Measurements from ENCODE around the gene BCO2. TPM values are rescaled to one million over a fixed set of nuclear protein-coding genes. Genes with fewer than 3 reads are reported as not detected.
A peak's percentile ranks its signal among the peaks of the same experiment; 100 is the strongest.
"Not testable (repeated sequence)": the region's sequence is repeated elsewhere in the genome, so short reads cannot be mapped to it uniquely, and the experiment has no call there.

The BCO2 gene
- total RNA-seq, 1 experiment from 2014 or later = 1.4 TPM

GRCh38 chr11:112196519-112197087, 21.3 kb downstream of the BCO2 start:
- in situ Hi-C loops (cut with HindIII; ENCODE audit: low pct_unique_long_range_greater_than_20kb, low sequenced_read_pairs) = no loop called here
- no peak for DNase-seq (ENCODE audit: low read depth, low spot score)

- DNase-seq (ENCODE audit: low read depth, low spot score); in situ Hi-C loops (cut with HindIII; ENCODE audit: low pct_unique_long_range_greater_than_20kb, low sequenced_read_pairs): not testable (repeated sequence)
Observed at GRCh38 chr11:112199101-112199500, 23.8 kb downstream of the BCO2 start.

- in situ Hi-C loops (cut with HindIII; ENCODE audit: low pct_unique_long_range_greater_than_20kb, low sequenced_read_pairs) = no loop called here
- no peak for DNase-seq (ENCODE audit: low read depth, low spot score)
Observed at GRCh38 chr11:112200252-112200651, 24.9 kb downstream of the BCO2 start.

- no peak for DNase-seq (ENCODE audit: low read depth, low spot score)
- in situ Hi-C loops (cut with HindIII; ENCODE audit: low pct_unique_long_range_greater_than_20kb, low sequenced_read_pairs) = no loop called here
Observed at GRCh38 chr11:112206071-112206470, 30.8 kb downstream of the BCO2 start.

GRCh38 chr11:112210890-112211289, 35.6 kb downstream of the BCO2 start:
- DNase-seq (ENCODE audit: low read depth, low spot score) = no peak
- in situ Hi-C loops (cut with HindIII; ENCODE audit: low pct_unique_long_range_greater_than_20kb, low sequenced_read_pairs) = no loop called here

- in situ Hi-C loops (cut with HindIII; ENCODE audit: low pct_unique_long_range_greater_than_20kb, low sequenced_read_pairs) = no loop called here
- no peak for DNase-seq (ENCODE audit: low read depth, low spot score)
Observed at GRCh38 chr11:112211536-112211935, 36.2 kb downstream of the BCO2 start.

- in situ Hi-C loops (cut with HindIII; ENCODE audit: low pct_unique_long_range_greater_than_20kb, low sequenced_read_pairs) = no loop called here
- no peak for DNase-seq (ENCODE audit: low read depth, low spot score)
Observed at GRCh38 chr11:112212290-112212689, 37.0 kb downstream of the BCO2 start.

- no peak for DNase-seq (ENCODE audit: low read depth, low spot score)
- in situ Hi-C loops (cut with HindIII; ENCODE audit: low pct_unique_long_range_greater_than_20kb, low sequenced_read_pairs) = no loop called here
Observed at GRCh38 chr11:112212710-112213109, 37.4 kb downstream of the BCO2 start.

- in situ Hi-C loops (cut with HindIII; ENCODE audit: low pct_unique_long_range_greater_than_20kb, low sequenced_read_pairs) = no loop called here
- DNase-seq (ENCODE audit: low read depth, low spot score) = no peak
Observed at GRCh38 chr11:112213753-112214152, 38.4 kb downstream of the BCO2 start.

GRCh38 chr11:112215621-112216020, 40.3 kb downstream of the BCO2 start:
- DNase-seq (ENCODE audit: low read depth, low spot score) = no peak
- in situ Hi-C loops (cut with HindIII; ENCODE audit: low pct_unique_long_range_greater_than_20kb, low sequenced_read_pairs) = no loop called here

- in situ Hi-C loops (cut with HindIII; ENCODE audit: low pct_unique_long_range_greater_than_20kb, low sequenced_read_pairs) = no loop called here
Observed at GRCh38 chr11:112216561-112217105, 41.3 kb downstream of the BCO2 start.

GRCh38 chr11:112219476-112220232, 44.3 kb downstream of the BCO2 start:
- peak; percentile 72 for DNase-seq (ENCODE audit: low read depth, low spot score)
- in situ Hi-C loops (cut with HindIII; ENCODE audit: low pct_unique_long_range_greater_than_20kb, low sequenced_read_pairs) = no loop called here

More at GRCh38 chr11:112216561-112217105, 41.3 kb downstream of the BCO2 start:
- no peak for DNase-seq (ENCODE audit: low read depth, low spot score)

GRCh38 chr11:112221274-112221835, 46.0 kb downstream of the BCO2 start:
- no peak for DNase-seq (ENCODE audit: low read depth, low spot score)
- in situ Hi-C loops (cut with HindIII; ENCODE audit: low pct_unique_long_range_greater_than_20kb, low sequenced_read_pairs) = no loop called here

- in situ Hi-C loops (cut with HindIII; ENCODE audit: low pct_unique_long_range_greater_than_20kb, low sequenced_read_pairs) = no loop called here
- no peak for DNase-seq (ENCODE audit: low read depth, low spot score)
Observed at GRCh38 chr11:112222303-112222702, 47.0 kb downstream of the BCO2 start.

GRCh38 chr11:112223121-112223520, 47.8 kb downstream of the BCO2 start:
- in situ Hi-C loops (cut with HindIII; ENCODE audit: low pct_unique_long_range_greater_than_20kb, low sequenced_read_pairs) = no loop called here
- no peak for DNase-seq (ENCODE audit: low read depth, low spot score)

- DNase-seq (ENCODE audit: low read depth, low spot score) = no peak
- in situ Hi-C loops (cut with HindIII; ENCODE audit: low pct_unique_long_range_greater_than_20kb, low sequenced_read_pairs) = no loop called here
Observed at GRCh38 chr11:112223754-112224532, 48.6 kb downstream of the BCO2 start.

GRCh38 chr11:112225753-112226061, 50.4 kb downstream of the BCO2 start:
- DNase-seq (ENCODE audit: low read depth, low spot score) = no peak

More at GRCh38 chr11:112225753-112226061, 50.4 kb downstream of the BCO2 start:
- in situ Hi-C loops (cut with HindIII; ENCODE audit: low pct_unique_long_range_greater_than_20kb, low sequenced_read_pairs) = no loop called here
